Measurements from ENCODE around the gene CTNNA3. TPM values are rescaled to one million over a fixed set of nuclear protein-coding genes. Genes with fewer than 3 reads are reported as not detected.
"Not testable (repeated sequence)": the region's sequence is repeated elsewhere in the genome, so short reads cannot be mapped to it uniquely, and the experiment has no call there.

Gene CTNNA3
- total RNA-seq, 1 donor from 2014 or later: not detected

DNA sequence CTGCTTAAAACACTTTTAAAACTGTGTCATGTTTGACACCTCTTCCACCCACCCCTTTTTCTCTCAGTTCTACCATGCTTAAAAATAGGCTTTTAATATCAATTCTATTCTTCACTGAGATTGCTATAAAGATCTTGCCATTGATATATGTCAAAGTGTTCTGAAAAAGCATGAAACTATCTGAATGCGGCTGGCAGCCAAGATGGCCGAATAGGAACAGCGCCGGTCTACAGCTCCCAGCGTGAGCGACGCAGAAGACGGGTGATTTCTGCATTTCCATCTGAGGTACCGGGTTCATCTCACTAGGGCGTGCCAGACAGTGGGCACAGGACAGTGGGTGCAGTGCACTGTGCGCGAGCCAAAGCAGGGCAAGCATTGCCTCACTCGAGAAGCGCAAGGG lies 137.7 kb downstream of the CTNNA3 start:
- H3K4me1 Mint-ChIP-seq (ENCODE audit: low read depth); intact Hi-C loops (cut with micrococcal nuclease); H3K36me3 Mint-ChIP-seq (ENCODE audit: low read depth); H3K4me3 Mint-ChIP-seq; H3K27ac Mint-ChIP-seq; H3K9me3 Mint-ChIP-seq; H3K27me3 Mint-ChIP-seq (ENCODE audit: insufficient read depth); DNase-seq (ENCODE audit: low spot score): not testable (repeated sequence)

DNA sequence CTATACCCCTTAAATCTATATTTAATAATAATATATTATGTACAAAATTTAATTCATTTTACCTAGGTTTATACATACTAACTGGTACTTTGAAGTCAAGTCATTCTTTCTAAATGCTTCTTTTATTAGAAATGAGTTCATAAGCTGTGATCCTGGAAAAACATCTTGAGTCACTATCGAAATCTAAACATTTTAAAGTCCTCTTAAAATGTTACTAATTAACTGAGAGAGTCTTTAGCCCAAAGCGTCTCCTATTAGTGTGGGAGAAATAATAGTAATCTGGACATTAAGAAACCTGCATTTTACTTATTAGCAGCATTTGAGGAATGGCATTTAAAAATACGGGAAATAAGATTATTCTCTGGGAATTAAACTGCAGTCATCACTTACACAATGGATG lies 142.7 kb downstream of the CTNNA3 start:
- H3K27me3 Mint-ChIP-seq (ENCODE audit: insufficient read depth): no peaks in the 10 kb centered on the region

DNA sequence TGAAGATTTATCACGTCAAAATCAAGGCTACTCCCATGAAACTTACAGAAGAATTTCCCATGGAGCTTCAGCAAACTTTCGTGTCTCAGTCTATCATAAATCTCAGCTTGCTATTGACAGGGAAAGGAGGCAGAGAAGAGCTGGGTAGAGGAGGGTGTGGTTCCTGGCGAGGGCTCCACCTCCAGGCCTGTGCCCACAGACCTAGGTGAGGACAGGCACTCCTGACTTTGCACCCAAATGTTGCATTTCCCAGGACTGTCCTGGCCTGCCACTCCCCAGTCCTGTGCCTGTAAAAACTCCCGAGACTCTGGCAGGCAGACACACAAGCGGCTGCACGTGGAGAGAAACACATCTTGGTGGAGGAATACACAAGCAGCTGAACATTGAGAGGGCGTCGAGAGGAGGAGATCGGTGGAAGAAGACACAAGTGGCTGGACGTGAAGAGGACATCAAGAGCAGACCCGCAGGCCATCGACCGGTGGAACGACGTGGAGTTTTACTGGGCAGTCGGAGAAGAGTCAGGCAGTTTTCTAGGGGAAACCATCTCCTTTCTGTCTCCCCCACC lies 145.1 kb downstream of the CTNNA3 start:
- Mint-ChIP-seq H3K4me1 (ENCODE audit: low read depth) (no peaks in the 10 kb centered on the region), H3K36me3 (ENCODE audit: low read depth) (no peaks in the 10 kb centered on the region), H3K27ac (no peak overlapping the region), H3K4me3 (no peak overlapping the region), H3K27me3 (ENCODE audit: insufficient read depth) (peaks cover 2% of the 10 kb centered on the region), H3K9me3 (no peaks in the 10 kb centered on the region)
- intact Hi-C loops (cut with micrococcal nuclease): no loop called here
- DNase-seq (ENCODE audit: low spot score): no peak

More for the DNA sequence above, 142.7 kb downstream of the CTNNA3 start:
- no peaks in the 10 kb centered on the region for H3K36me3 Mint-ChIP-seq (ENCODE audit: low read depth)
- H3K9me3 Mint-ChIP-seq: no peaks in the 10 kb centered on the region
- no peak overlapping the region for H3K4me3 Mint-ChIP-seq
- DNase-seq (ENCODE audit: low spot score): no peak
- no peak overlapping the region for H3K27ac Mint-ChIP-seq
- intact Hi-C loops (cut with micrococcal nuclease): no loop called here
- H3K4me1 Mint-ChIP-seq (ENCODE audit: low read depth): no peaks in the 10 kb centered on the region

DNA sequence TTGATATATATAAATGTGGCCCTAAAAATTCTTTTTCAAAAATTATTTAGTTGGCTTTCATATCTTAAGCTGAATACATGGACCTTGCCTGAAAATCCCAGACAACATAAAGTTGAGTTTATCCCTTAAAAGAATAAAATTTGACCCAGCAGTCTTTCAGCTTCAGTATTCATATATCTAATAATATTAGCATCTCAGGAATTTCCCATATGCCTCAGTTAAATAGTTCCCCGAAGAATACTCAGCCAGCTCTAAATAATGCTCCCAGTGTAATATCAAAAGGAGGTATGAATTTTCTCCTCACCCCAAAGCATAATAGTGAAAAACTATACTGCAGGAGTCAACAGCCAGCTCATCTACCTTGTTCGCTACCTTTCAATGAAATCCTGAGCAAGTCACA lies 145.9 kb downstream of the CTNNA3 start:
- H3K9me3 Mint-ChIP-seq: no peaks in the 10 kb centered on the region
- no peaks in the 10 kb centered on the region for H3K36me3 Mint-ChIP-seq (ENCODE audit: low read depth)
- intact Hi-C loops (cut with micrococcal nuclease): no loop called here
- H3K4me1 Mint-ChIP-seq (ENCODE audit: low read depth): no peaks in the 10 kb centered on the region
- H3K27me3 Mint-ChIP-seq (ENCODE audit: insufficient read depth): peaks cover 2% of the 10 kb centered on the region
- H3K27ac Mint-ChIP-seq: no peak overlapping the region
- no peak overlapping the region for H3K4me3 Mint-ChIP-seq
- no peak for DNase-seq (ENCODE audit: low spot score)

DNA sequence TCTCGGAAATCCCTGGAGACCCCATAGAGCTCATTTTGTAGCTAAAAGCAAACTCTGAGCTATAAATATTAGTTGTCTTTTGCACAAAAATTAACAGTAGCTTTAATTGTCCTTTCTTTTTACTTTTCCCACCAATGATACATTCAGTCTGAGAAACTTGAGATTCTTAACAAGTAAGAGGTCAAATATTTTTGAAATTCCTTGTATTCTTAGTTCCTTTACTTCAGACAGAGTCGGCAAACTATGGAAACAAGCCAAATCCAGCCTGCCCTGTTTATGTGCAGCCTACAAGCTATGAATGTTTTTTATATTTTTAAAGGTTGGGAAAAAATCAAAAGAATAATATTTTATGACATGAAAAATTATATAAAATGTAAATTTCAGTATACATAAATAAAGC lies 146.6 kb downstream of the CTNNA3 start:
- no peak for DNase-seq (ENCODE audit: low spot score)
- Mint-ChIP-seq H3K27me3 (ENCODE audit: insufficient read depth) (peaks cover 2% of the 10 kb centered on the region), H3K4me1 (ENCODE audit: low read depth) (no peaks in the 10 kb centered on the region), H3K4me3 (no peak overlapping the region), H3K27ac (no peak overlapping the region), H3K9me3 (no peaks in the 10 kb centered on the region), H3K36me3 (ENCODE audit: low read depth) (no peaks in the 10 kb centered on the region)
- intact Hi-C loops (cut with micrococcal nuclease): no loop called here

DNA sequence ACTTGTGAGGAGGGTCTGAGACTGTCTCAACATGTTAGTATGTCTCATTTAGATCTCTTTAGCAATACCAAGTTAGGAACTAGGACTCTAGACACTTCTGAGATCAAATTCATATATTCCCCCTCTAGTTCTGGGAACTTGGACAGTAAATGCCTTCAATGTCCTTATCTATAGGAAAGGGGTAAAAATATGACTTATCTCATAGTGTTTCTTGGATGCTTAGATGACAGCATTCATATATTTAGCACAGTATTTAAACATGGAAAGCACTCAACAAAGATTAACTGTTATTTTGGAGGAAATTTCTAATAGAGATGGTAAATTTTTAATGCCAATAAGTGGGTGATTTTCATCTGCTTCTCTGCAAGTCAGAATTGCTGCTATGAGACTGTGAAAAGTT lies 154.6 kb downstream of the CTNNA3 start:
- intact Hi-C loops (cut with micrococcal nuclease): no loop called here
- no peaks in the 10 kb centered on the region for H3K4me1 Mint-ChIP-seq (ENCODE audit: low read depth)
- H3K36me3 Mint-ChIP-seq (ENCODE audit: low read depth): no peaks in the 10 kb centered on the region
- no peak for DNase-seq (ENCODE audit: low spot score)
- no peaks in the 10 kb centered on the region for H3K9me3 Mint-ChIP-seq
- no peak overlapping the region for H3K4me3 Mint-ChIP-seq
- H3K27me3 Mint-ChIP-seq (ENCODE audit: insufficient read depth): peaks cover 13% of the 10 kb centered on the region
- no peak overlapping the region for H3K27ac Mint-ChIP-seq

DNA sequence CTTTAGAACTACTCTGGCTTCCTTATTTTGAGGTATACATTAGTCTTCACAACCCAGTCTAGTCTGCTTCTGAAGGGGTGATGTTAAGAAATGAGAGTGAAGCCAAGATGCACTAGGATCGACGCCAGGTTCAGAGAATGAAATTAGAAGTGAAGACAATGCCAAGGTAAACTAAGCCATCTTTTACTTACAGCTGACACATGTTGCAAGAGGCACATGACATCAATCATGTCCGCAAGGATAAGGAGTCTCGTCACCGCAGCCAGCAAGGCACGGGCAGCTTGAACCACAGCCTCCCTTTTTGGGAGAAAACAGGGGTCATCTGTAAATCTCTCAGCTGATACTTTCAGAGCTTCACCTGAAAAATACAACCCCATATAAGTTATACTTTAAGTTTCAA lies 156.7 kb downstream of the CTNNA3 start:
- intact Hi-C loops (cut with micrococcal nuclease): no loop called here
- no peaks in the 10 kb centered on the region for H3K4me1 Mint-ChIP-seq (ENCODE audit: low read depth)
- no peak for DNase-seq (ENCODE audit: low spot score)
- peaks cover 26% of the 10 kb centered on the region for H3K27me3 Mint-ChIP-seq (ENCODE audit: insufficient read depth)
- H3K9me3 Mint-ChIP-seq: no peaks in the 10 kb centered on the region
- H3K36me3 Mint-ChIP-seq (ENCODE audit: low read depth): no peaks in the 10 kb centered on the region
- no peak overlapping the region for H3K27ac Mint-ChIP-seq
- H3K4me3 Mint-ChIP-seq: no peak overlapping the region

DNA sequence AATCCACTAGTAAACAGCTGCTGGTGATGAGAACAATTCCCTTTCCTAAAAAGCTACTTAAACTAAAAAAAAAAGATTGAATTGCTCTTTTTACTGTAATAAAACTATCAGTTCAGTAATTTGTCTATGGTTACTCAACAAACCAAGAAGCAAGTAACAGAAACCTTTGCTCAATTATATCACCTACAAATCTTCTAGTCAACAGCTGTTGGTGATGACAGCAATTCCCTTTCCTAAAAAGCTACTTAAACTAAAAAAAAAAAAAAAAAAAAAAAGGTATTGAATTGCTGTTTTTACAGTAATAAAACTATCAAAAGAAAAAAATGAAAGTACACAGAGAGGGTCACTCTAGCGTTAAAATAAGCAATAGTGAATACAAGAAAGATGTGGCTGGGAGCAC lies 158.1 kb downstream of the CTNNA3 start:
- Mint-ChIP-seq H3K4me1 (ENCODE audit: low read depth) (no peaks in the 10 kb centered on the region), H3K36me3 (ENCODE audit: low read depth) (no peaks in the 10 kb centered on the region), H3K27ac (no peak overlapping the region), H3K4me3 (no peak overlapping the region), H3K9me3 (no peaks in the 10 kb centered on the region), H3K27me3 (ENCODE audit: insufficient read depth) (peaks cover 31% of the 10 kb centered on the region)
- no peak for DNase-seq (ENCODE audit: low spot score)
- intact Hi-C loops (cut with micrococcal nuclease): no loop called here

DNA sequence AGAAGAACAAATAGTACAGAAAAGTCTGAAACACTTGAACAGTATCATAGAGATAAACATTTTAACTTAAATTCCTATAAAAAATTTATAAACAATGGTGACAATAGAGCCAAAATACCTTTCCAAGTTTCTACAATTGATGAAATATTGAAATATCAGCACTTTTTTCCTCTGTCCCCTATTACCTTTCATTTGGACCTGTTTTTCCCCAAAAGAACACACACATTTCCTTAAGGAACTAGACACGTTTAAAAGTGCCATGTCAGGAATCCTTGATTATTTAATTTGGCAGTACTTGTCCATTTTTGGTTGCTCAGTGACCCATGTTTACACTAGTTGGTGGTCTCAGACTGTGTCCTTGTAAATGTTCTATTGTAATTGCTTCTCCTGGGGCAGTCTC lies 162.6 kb downstream of the CTNNA3 start:
- no peaks in the 10 kb centered on the region for H3K9me3 Mint-ChIP-seq
- no peaks in the 10 kb centered on the region for H3K36me3 Mint-ChIP-seq (ENCODE audit: low read depth)
- no peak for DNase-seq (ENCODE audit: low spot score)
- H3K27ac Mint-ChIP-seq: no peak overlapping the region
- H3K4me3 Mint-ChIP-seq: no peak overlapping the region
- H3K4me1 Mint-ChIP-seq (ENCODE audit: low read depth): no peaks in the 10 kb centered on the region
- intact Hi-C loops (cut with micrococcal nuclease): no loop called here
- peaks cover 30% of the 10 kb centered on the region for H3K27me3 Mint-ChIP-seq (ENCODE audit: insufficient read depth)

DNA sequence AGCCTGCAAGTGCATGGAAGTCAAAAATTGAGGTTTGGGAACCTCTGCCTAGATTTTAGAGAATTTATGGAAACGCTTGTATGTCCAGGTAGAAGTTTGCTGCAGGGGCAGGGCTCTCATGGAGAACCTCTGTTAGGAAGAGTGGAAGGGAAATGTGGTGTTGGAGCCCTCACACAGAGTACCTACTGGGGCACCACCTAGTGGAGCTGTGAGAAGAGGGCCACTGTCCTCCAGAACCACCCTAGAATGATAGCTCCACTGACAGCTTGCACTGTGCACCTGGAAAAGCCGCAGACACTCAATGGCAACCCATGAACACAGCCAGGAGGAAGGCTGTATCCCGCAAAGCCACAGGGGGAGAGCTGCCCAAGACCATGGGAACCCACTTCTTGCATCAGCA lies 165.0 kb downstream of the CTNNA3 start:
- peaks cover 21% of the 10 kb centered on the region for H3K27me3 Mint-ChIP-seq (ENCODE audit: insufficient read depth)
- intact Hi-C loops (cut with micrococcal nuclease); H3K4me3 Mint-ChIP-seq; DNase-seq (ENCODE audit: low spot score); H3K9me3 Mint-ChIP-seq; H3K36me3 Mint-ChIP-seq (ENCODE audit: low read depth); H3K27ac Mint-ChIP-seq; H3K4me1 Mint-ChIP-seq (ENCODE audit: low read depth): not testable (repeated sequence)

DNA sequence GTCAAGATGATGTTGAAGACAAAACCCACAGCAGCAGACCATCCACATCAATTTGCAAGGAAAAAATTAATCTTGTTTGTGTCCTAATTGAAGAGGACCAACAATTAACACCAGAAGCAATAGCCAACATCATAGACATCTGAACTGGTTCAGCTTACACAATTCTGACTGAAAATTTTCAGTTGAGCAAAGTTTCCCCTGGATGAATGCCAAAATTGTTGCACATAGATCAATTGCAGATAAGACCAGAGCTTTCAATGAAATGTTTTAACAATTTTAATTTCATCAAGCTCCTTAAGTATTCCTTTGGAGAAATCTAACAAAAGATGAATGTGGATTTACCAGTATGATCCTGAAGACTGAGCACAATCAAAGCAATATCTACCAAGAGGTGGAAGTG lies 168.6 kb downstream of the CTNNA3 start:
- DNase-seq (ENCODE audit: low spot score): no peak
- Mint-ChIP-seq H3K27me3 (ENCODE audit: insufficient read depth) (peaks cover 7% of the 10 kb centered on the region), H3K4me1 (ENCODE audit: low read depth) (no peaks in the 10 kb centered on the region), H3K4me3 (no peak overlapping the region), H3K9me3 (no peaks in the 10 kb centered on the region), H3K27ac (no peak overlapping the region), H3K36me3 (ENCODE audit: low read depth) (no peaks in the 10 kb centered on the region)
- intact Hi-C loops (cut with micrococcal nuclease): no loop called here

DNA sequence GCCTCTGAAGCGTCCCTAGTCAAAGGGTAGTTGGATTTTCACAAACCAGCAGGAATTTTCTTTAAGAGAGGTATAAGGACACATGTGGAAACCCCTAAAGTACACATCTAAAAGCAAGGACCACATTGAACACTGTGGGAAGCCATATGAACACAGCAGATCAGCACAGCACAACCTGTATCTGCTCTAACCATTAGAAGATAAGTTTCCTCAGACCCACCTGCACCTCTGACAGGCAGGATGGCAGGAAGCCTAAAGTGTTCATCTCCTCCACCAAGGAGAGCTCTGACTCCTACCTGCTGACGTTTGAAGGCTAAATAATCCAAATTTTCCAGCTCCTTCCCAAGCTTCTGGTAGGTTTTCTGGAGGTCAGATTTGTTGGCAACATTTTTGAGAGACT lies 174.4 kb downstream of the CTNNA3 start:
- Mint-ChIP-seq H3K27me3 (ENCODE audit: insufficient read depth) (peaks cover 6% of the 10 kb centered on the region), H3K36me3 (ENCODE audit: low read depth) (no peaks in the 10 kb centered on the region), H3K4me3 (no peak overlapping the region), H3K9me3 (no peaks in the 10 kb centered on the region), H3K4me1 (ENCODE audit: low read depth) (peaks cover 7% of the 10 kb centered on the region), H3K27ac (no peak overlapping the region)
- intact Hi-C loops (cut with micrococcal nuclease): loop anchor here (1.0 kb wide), 2 partner anchors 215 to 259 kb away; no protein-coding TSS in a partner anchor
- DNase-seq (ENCODE audit: low spot score): no peak

DNA sequence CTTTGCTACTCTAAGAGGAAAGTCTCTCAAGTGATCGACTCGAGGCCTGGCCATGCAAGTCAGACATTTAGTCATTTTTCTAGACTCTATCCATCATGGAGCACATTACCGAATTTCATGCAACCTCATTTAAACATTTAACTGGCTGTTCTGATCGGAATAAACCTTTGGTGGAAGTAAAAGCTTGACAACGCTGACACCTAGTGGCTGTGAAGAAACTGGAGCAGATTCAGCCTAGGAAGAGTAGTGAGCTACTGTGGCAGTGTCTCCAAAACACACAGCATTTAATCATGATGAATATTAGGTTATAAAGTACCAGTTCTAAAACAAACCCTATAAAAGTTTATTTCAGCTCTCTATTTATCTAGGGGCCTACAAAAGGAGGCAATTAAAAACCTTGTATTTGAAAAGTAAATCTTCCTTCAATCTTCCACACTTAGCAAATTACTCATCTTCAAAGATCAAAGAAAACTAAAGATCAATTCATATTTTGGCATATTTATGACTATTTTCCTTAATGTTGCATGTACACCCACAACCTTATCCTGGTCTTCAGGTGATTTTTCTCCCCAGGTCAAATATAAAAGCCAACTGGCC lies 175.0 kb downstream of the CTNNA3 start:
- H3K27me3 Mint-ChIP-seq (ENCODE audit: insufficient read depth): peaks cover 9% of the 10 kb centered on the region
- intact Hi-C loops (cut with micrococcal nuclease): loop anchor here (1.0 kb wide), 2 partner anchors 215 to 259 kb away; no protein-coding TSS in a partner anchor
- peak; percentile 9 for DNase-seq (ENCODE audit: low spot score)
- H3K36me3 Mint-ChIP-seq (ENCODE audit: low read depth): no peaks in the 10 kb centered on the region
- H3K4me1 Mint-ChIP-seq (ENCODE audit: low read depth): peaks cover 7% of the 10 kb centered on the region
- H3K27ac Mint-ChIP-seq: no peak overlapping the region
- no peaks in the 10 kb centered on the region for H3K9me3 Mint-ChIP-seq
- no peak overlapping the region for H3K4me3 Mint-ChIP-seq

DNA sequence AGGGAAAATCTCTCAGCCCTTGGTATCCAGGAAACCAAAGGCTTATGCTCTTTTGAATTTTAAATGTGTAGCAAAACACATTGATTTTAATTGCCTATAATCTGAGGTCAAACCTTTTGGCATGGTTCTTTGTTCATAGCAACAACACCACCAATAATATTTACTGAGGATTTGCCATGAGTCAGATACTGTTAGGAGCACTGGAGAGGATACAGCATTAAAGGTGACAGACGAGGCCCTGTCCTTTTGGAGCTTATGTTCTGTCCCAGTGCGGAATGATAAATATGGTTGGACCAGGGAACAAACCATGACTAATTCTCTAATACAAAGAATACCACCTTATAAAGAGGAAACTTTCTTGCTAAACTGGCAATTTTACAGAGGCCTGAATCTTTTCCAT lies 176.6 kb downstream of the CTNNA3 start:
- no peaks in the 10 kb centered on the region for H3K9me3 Mint-ChIP-seq
- DNase-seq (ENCODE audit: low spot score): no peak
- intact Hi-C loops (cut with micrococcal nuclease): no loop called here
- peaks cover 7% of the 10 kb centered on the region for H3K4me1 Mint-ChIP-seq (ENCODE audit: low read depth)
- H3K36me3 Mint-ChIP-seq (ENCODE audit: low read depth): no peaks in the 10 kb centered on the region
- H3K27ac Mint-ChIP-seq: no peak overlapping the region
- no peak overlapping the region for H3K4me3 Mint-ChIP-seq
- H3K27me3 Mint-ChIP-seq (ENCODE audit: insufficient read depth): peaks cover 11% of the 10 kb centered on the region

Data from activated T-helper 1 cell treated with anti-CD3 and anti-CD28 coated beads, Interleukin-12 subunit alpha, Interleukin-12 subunit beta, Interleukin-2, Interleukin-4 antibody, amounts not matched to agents 30 ng/mL and 10 ng/mL and 1 ng/mL, durations not matched to agents 14 hours and 24 hours and 36 hours (primary cell).